ENCODE results near the gene PRKN. TPM values are rescaled to one million over a fixed set of nuclear protein-coding genes. Genes with fewer than 3 reads are reported as not detected.

Gene PRKN
- total RNA-seq, 1 experiment from 2014 or later = 0.46 TPM

- no peak for TF ChIP-seq SIN3A (IDR thresholded peaks at IDR 0.05; ENCODE audit: borderline replicate concordance, insufficient read depth, low read depth, low read length)
- TF ChIP-seq TCF7L2 (IDR thresholded peaks at IDR 0.05; ENCODE audit: low read depth, low read length) = no peak
- TF ChIP-seq POLR2AphosphoS5 (IDR thresholded peaks at IDR 0.05; ENCODE audit: low read depth, low read length) = no peak
- TF ChIP-seq REST (IDR thresholded peaks at IDR 0.05; ENCODE audit: insufficient read depth in 1 of 2, low read depth in 2 of 2, low read length in 1 of 2) = no peak
- TF ChIP-seq CTCF (IDR thresholded peaks at IDR 0.05) = no peak
Observed at GRCh38 chr6:161355696-161356095, 1371.9 kb downstream of the PRKN start.

GRCh38 chr6:161354956-161355355, 1372.6 kb downstream of the PRKN start:
- POLR2A ChIA-PET = no interaction called here
- TF ChIP-seq TCF7L2 (IDR thresholded peaks at IDR 0.05; ENCODE audit: low read depth, low read length) (no peak), CTCF (IDR thresholded peaks at IDR 0.05) (no peak), REST (IDR thresholded peaks at IDR 0.05; ENCODE audit: insufficient read depth in 1 of 2, low read depth in 2 of 2, low read length in 1 of 2) (no peak), SIN3A (IDR thresholded peaks at IDR 0.05; ENCODE audit: borderline replicate concordance, insufficient read depth, low read depth, low read length) (no peak), POLR2AphosphoS5 (IDR thresholded peaks at IDR 0.05; ENCODE audit: low read depth, low read length) (no peak)
- DNase-seq (ENCODE audit: low read depth, low spot score) = no peak
- H3K9me3 ChIP-seq (ENCODE audit: control insufficient read depth, insufficient read depth, low read depth, low read length) = no peaks in the 10 kb centered on the region
- no peak overlapping the region for H3K4me3 ChIP-seq (ENCODE audit: low read depth in 2 of 2, low read length in 2 of 2)
- CTCF ChIA-PET = interaction anchor here (2.3 kb wide), 1 partner anchor 16 kb away, joined by 7 read pairs; no protein-coding TSS in a partner anchor
- H3K27ac ChIP-seq (ENCODE audit: low read length) = no peak overlapping the region
- no peaks in the 10 kb centered on the region for H3K27me3 ChIP-seq (ENCODE audit: control insufficient read depth, insufficient read depth, low read length)
- intact Hi-C loops (cut with micrococcal nuclease; ENCODE audit: unreplicated experiment) = no loop called here
- no peaks in the 10 kb centered on the region for H3K4me1 ChIP-seq (ENCODE audit: control insufficient read depth, insufficient read depth, low read length)
- BruUV-seq (replicated peaks) = no TSS peak
- no peak for ATAC-seq
- no peaks in the 10 kb centered on the region for H3K36me3 ChIP-seq (ENCODE audit: control insufficient read depth, insufficient read depth, low read length)
- in situ Hi-C loops (cut with HindIII; ENCODE audit: low pct_unique_long_range_greater_than_20kb, low sequenced_read_pairs) = no loop called here

More at GRCh38 chr6:161355696-161356095, 1371.9 kb downstream of the PRKN start:
- BruUV-seq (replicated peaks) = no TSS peak
- H3K27ac ChIP-seq (ENCODE audit: low read length) = no peak overlapping the region
- no peaks in the 10 kb centered on the region for H3K27me3 ChIP-seq (ENCODE audit: control insufficient read depth, insufficient read depth, low read length)
- in situ Hi-C loops (cut with HindIII; ENCODE audit: low pct_unique_long_range_greater_than_20kb, low sequenced_read_pairs) = no loop called here
- ATAC-seq (no peak), DNase-seq (ENCODE audit: low read depth, low spot score) (no peak)
- ChIA-PET CTCF (interaction anchor here (0.8 to 2.3 kb wide), 2 partner anchors 15 to 18 kb away, joined by 4 to 7 read pairs; no protein-coding TSS in a partner anchor), POLR2A (no interaction called here)
- intact Hi-C loops (cut with micrococcal nuclease; ENCODE audit: unreplicated experiment) = no loop called here
- no peak overlapping the region for H3K4me3 ChIP-seq (ENCODE audit: low read depth in 2 of 2, low read length in 2 of 2)
- no peaks in the 10 kb centered on the region for H3K4me1 ChIP-seq (ENCODE audit: control insufficient read depth, insufficient read depth, low read length)
- H3K9me3 ChIP-seq (ENCODE audit: control insufficient read depth, insufficient read depth, low read depth, low read length) = no peaks in the 10 kb centered on the region
- H3K36me3 ChIP-seq (ENCODE audit: control insufficient read depth, insufficient read depth, low read length) = no peaks in the 10 kb centered on the region
